Activated CD4-positive, CD25-positive, alpha-beta regulatory T cell treated with anti-CD3 and anti-CD28 coated beads, Interleukin-2, amount 50 U/mL, for 16 hours (primary cell): ENCODE results near the gene TMEM243.
"Not testable (repeated sequence)": the region's sequence is repeated elsewhere in the genome, so short reads cannot be mapped to it uniquely, and the experiment has no call there.

ENCODE experiments used
- DNase-seq: peaks from one replicate; pipeline ENCODE4 v3.0.0-alpha.2; 2020; ENCODE audit warnings: low read depth, low spot score

Gene TMEM243

DNA sequence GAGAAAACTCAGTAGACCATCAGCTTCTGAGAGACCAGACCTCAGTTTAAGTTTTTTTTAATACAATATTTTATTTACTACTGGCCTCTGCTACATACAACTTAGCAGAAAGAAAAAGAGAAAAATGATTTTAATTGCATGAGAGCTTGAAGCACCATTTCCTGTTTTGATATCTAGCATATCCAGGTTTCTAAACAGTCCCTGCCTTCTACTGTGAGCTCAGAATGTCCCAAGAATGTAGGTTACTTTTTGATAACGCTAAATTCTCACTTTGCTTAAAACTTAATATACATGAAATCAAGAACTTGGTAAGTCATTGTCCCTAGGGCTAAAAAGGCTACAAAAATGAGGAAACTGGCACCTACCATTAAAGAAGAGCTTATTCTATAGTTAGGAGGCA, 7.0 kb downstream of the TMEM243 start:
- DNase-seq, result no peak

DNA sequence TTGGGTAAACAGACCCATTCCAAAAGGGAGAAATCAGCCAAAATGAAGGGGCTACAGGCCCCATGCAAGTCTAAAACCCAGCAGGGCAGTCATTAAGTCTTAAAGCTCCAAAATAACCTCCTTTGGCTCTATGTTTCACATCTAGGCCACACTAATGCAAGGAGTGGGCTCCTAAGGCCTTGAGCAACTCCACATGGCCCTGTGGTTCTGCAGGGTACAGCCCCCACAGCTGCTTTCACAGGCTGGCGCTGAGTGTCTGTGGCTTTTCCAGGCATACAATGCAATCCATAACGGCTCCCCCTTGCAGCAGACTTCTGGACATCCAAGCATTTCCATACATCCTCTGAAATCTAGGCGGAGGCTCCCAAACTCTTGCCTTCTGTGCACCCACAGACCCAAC, 9.0 kb downstream of the TMEM243 start:
- DNase-seq, result no peak

GRCh38 chr7:87209295-87209924, 10.1 kb downstream of the TMEM243 start:
- no peak for DNase-seq

DNA sequence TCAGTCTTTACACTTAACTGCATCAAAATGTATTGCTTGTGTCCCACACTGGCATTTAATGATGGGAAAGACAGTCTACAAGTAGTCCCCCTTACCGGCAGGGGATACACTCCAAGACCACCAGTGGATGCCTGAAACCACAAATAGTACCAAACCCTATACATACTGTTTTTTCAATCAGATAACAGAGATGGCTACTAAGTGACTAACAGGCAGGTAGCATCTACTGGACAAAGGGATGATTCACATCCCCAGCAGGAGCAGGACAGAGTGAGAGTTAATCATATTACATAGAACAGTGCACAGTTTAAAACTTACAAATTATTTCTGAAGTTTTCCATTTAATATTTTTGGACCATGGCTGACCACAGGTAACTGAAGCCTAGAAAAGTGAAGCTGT, 13.2 kb downstream of the TMEM243 start:
- no peak for DNase-seq

- DNase-seq, result not testable (repeated sequence)
These were observed 13.8 kb downstream of the TMEM243 start for GRCh38 chr7:87205701-87206100.

DNA sequence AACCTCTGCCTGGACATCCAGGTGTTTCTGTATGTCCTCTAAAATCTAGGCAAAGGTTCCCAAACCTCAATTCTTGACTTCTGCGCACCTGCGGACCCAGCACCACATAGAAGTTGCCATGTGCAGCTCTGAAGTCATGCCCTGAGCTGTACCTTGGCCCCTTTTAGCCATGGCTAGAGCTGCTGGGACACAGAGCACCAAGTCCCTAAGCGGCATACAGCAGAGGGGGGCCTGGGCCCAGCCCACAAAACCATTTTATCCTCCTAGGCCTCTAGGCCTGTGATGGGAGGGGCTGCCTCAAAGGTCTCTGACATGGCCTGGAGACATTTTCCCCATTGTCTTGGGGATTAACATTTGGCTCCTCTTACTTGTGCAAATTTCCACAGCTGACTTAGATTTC, 14.6 kb downstream of the TMEM243 start:
- no peak for DNase-seq

GRCh38 chr7:87203929-87204328, 15.6 kb downstream of the TMEM243 start:
- not testable (repeated sequence) for DNase-seq

DNA sequence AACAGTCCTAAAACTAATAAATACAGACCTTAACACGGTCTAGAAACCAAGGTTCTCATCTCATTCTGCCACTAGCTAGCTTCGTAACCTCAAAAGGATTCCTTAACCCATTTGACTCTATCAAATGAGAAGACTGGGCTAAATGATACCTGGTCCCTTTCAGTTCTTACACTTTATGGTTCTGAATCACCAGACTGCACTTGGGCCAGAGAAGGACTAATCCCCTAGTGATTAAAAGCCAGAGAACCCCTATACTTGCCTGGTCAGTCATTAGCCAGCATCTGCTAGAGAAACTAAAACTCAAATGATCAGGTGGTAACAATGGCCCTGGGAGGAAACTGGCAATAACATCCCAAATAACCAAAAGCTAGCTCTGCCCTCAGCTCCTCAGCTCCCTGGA, 16.8 kb downstream of the TMEM243 start:
- DNase-seq, result no peak

DNA sequence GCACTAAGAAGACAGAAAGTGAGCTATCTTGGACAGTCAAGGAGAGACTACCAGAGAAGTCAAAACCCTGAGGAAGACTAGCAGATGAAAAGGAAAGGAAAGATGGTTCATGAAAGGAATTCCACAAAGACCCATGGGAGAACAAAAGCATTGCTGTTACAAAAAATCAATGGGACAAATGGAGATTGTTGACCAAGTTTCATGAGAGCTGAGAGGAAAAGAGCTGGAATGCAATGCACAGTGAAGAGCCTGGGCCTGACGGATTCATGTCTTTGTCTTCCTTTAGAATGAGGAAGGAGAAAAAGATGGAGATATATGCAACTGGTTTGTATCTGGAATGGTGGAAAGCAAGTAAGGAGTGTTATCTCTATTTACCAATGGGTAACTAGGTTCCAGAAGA, 17.3 kb downstream of the TMEM243 start:
- no peak for DNase-seq

DNA sequence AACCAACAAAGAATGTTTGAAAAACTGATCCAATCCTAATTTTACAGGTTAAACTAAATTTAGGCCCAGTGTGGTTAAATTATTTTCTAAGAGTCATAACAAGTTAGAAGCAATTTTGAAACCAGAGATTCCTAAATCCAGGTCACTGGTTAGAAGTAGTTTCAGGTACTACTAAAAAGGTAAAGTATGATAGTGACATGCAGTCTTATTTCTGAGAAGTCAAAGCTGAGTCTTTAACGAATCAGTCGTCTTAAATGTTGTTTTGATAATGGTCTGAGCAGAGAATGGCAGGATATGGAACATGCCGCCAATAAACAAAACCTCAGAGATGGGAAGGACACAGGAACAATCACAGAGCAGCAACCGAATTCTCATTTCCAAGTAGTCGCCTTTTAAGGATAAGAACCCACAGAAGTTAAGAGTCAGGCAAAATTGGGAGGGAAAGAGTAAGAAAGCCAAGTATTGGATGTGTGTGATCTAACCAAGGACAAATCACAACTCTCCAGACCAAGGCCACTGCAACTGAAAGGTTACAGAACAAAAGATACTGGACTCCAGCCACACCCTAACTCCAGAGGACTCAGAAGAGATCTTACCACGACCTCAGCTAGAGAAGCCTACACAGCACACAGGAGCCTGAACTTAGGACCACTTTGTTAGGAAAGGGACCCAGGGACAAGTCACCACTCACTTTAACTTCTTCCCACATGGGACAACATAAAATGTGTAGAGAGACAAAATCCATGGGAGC, 19.7 kb downstream of the TMEM243 start:
- DNase-seq, result no peak

DNA sequence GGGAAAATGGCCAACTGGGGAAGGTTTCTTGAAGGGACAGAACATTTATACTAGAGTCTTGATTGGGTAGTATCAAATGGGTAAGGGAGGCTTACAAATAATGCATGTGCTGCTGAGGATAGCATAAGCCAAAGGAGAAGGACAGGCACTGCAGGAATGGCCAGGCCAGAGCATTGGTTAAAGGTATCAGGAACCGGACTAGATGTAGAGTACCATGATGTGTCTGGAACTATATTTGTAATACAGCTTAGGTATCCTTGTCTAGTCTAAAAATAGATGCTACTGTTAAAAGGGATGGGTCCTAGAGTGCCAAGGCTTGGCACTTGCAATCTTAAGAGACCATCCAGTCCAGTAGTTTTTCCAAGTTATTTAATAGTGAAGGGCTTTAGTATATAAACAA, 20.3 kb downstream of the TMEM243 start:
- DNase-seq, result no peak

DNA sequence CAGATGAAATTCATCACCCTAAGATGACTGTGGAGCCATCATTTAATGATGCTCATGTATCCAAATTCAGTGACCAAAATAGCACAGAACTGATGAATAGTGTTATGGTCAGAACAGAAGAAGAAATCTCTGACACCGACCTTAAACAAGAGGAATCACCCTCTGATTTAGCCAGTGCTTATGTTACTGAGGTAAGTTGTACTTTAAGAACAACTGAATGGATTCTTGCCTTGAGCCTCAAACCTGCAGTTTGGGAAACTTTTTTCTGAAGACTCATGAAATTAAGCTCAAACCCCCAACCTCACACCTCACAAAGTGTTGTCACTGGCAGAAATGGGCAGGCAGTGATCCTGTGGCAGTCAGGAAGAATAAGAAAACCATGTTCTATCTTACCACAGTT, 25.6 kb downstream of the TMEM243 start:
- no peak for DNase-seq

GRCh38 chr7:87192784-87193487, 26.6 kb downstream of the TMEM243 start:
- no peak for DNase-seq

DNA sequence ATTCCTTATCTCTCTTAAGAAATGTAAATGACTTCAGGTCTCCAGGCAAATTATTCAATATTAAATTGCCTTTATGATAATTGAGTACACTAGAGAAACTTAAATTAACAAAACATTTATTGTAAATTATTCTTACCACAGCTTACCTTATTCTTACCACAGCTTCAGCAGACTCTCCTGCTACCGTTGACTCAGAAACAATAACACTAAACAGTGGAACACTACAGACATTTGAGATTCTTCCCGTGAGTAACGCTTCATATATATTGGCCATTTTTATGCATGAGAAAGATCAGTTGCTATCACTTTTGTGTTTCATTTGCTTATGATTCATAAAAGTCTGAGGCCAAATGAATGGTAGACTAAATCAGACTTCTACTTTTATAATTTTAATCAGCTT, 28.7 kb downstream of the TMEM243 start:
- no peak for DNase-seq

DNA sequence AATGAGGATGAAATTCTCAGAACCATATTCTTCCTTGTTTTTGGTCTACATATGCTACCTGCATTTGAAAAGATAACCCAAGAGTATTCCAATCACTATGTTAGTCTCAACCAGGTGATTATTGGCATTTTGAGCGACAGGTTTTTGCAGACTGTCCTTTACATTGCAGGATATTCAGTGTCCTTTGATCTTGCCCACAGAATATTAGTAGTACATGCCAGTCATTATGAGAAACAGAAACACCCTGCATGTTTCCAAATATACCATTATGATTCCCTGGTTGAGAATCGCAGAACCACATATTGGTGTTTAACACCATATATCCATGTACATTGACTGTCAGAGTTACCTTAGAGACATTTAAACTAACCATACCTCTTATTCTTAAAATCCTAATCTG, 30.6 kb downstream of the TMEM243 start:
- DNase-seq, result no peak

GRCh38 chr7:87187120-87187519, 32.4 kb downstream of the TMEM243 start:
- DNase-seq, result no peak

DNA sequence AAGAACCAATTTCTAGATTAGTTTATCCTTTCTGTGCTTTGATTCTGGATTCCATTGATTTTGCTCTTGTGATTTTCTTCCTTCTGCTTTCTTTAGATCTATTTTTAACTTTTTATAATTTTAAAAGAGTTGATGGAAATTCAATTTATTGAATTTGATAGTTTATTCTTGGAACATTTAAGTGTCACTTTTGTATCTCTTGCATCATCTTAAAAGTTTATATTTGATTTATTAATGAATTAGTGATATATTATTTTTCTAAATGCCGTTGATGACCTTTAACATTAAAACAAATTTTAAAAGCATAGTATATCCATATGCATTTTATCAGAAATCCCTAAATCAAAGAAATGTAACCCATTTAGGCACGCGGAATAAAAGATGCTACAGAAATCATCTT, 40.4 kb downstream of the TMEM243 start:
- no peak for DNase-seq

GRCh38 chr7:87178320-87178719, 41.2 kb downstream of the TMEM243 start:
- no peak for DNase-seq

GRCh38 chr7:87173471-87173870, 46.1 kb downstream of the TMEM243 start:
- DNase-seq, result no peak

- no peak for DNase-seq
These were observed 48.1 kb downstream of the TMEM243 start for GRCh38 chr7:87171282-87171934.

GRCh38 chr7:87170828-87171227, 48.7 kb downstream of the TMEM243 start:
- DNase-seq, result no peak

GRCh38 chr7:87164433-87164832, 55.1 kb downstream of the TMEM243 start:
- no peak for DNase-seq
